Adrenal gland (tissue), 5 donors: ENCODE data around the gene TRAPPC2B.

Experiments used
- CTCF ChIP-seq, 6 experiments: fragments of 450-650 bp in 4 of 6; fragments of 200-600 bp in 2 of 6; sonication (generic) in 1 of 6; IDR thresholded peaks; 1 replicate in 5 of 6; 2 replicates in 1 of 6; pipeline versions ENCODE4 v1.5.1 to v1.8.0; 2016 to 2021; ENCODE audit warnings: antibody characterized with exemption in 6 of 6, mild to moderate bottlenecking in 2 of 6, moderate library complexity in 1 of 6
- POLR2A ChIP-seq, 2 donors: fragments of 450-650 bp; IDR thresholded peaks; one replicate each; pipeline ENCODE4 v1.6.1; 2017; ENCODE audit warnings: antibody characterized with exemption in 2 of 2, mild to moderate bottlenecking in 2 of 2, moderate library complexity in 1 of 2
- donor health status: DM: no; HTN: no; CAD: no.

- no peak for TF ChIP-seq CTCF (IDR thresholded peaks at IDR 0.05)
- no peak for TF ChIP-seq POLR2A (IDR thresholded peaks at IDR 0.05)
Observed at GRCh38 chr19:57380923-57381322, 17.6 kb downstream of the TRAPPC2B start.
